T47D (cell line): ENCODE results near the gene CASTOR2.
A peak's percentile ranks its signal among the peaks of the same experiment; 100 is the strongest.
"Not testable (repeated sequence)": the region's sequence is repeated elsewhere in the genome, so short reads cannot be mapped to it uniquely, and the experiment has no call there.

ENCODE experiments used
- DNase-seq, 2 experiments: peaks; one replicate each; pipeline versions ENCODE4 v3.0.0 to v3.0.0-alpha.2; 2011 to 2012; ENCODE audit warnings: low read depth in 1 of 2, low spot score in 1 of 2
- JUND ChIP-seq: IDR thresholded peaks from 2 replicates; pipeline ENCODE4 v1.6.1; 2012; ENCODE audit warnings: low read depth
- in situ Hi-C: cut with HindIII; loops from 2 replicates; pipeline ENCODE4 v1.10.0; 2016; ENCODE audit warnings: low sequenced_read_pairs, low pct_unique_long_range_greater_than_20kb

CASTOR2 gene

DNA sequence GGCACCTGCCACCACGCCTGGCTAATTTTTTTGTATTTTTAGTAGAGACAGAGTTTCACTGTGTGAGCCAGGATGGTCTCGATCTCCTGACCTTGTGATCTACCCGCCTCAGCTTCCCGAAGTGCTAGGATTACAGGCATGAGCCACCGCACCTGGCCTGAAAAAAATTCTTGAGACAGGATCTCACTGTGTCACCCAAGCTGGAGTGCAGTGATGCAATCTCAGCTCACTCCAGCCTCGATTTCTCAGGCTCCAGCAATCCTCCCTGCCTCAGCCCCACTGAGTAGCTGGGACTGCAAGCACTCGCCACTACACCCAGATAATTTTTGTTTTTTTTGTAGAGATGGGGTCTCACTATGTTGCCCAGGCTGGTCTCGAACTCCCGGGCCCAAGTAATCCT is 13.0 kb downstream of the CASTOR2 start:
- DNase-seq, in situ Hi-C loops: not testable (repeated sequence)

GRCh38 chr7:74988436-74988835 is 23.9 kb downstream of the CASTOR2 start:
- not testable (repeated sequence) for DNase-seq

DNA sequence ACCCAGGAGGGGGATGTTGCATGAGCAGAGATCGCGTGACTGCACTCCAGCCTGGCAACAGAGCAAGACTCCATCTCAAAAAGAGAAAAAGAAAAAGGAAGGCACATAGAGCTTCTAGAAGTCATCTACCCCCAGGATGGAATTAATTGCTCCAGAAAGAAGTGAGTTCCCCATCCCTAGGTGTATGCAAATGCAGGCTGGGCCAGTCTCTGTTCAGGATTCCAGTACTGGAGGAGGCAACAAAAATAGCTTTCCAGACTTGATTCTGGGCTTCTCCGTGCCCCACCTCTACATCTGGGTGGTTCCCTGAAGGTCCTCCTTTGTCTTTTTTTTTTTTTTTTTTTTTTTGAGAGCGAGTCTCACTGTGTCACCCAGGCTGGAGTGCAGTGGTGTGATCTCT is 28.6 kb downstream of the CASTOR2 start:
- TF ChIP-seq JUND = no peak
- in situ Hi-C loops = no loop called here
- DNase-seq = no peak

More at GRCh38 chr7:74988436-74988835, 23.9 kb downstream of the CASTOR2 start:
- in situ Hi-C loops = not testable (repeated sequence)

GRCh38 chr7:74994869-74995543 is 30.5 kb downstream of the CASTOR2 start:
- in situ Hi-C loops, DNase-seq: not testable (repeated sequence)

DNA sequence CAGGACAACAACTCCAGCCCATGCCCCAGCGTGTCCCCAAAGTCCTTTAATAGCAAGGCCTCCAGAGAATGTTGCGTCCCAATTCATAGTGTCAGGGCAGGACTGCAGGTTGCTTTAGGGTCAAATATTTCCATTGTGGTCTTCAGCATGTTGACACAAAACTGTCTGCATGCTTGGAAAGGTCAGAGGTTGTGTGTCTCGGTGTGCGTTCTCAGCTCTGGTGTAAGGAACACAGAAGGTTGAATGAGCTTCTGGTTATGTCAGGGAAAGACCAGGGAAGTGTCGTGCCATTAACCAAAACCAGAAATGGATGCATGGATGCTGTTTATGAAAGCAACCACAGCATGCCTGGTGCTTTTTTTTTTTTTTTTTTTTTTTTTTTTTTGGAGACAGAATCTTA is 31.9 kb downstream of the CASTOR2 start:
- DNase-seq = peak in 1 of 2 experiments; percentile 69
- in situ Hi-C loops = not testable (repeated sequence)

GRCh38 chr7:74997811-74998210 is 33.3 kb downstream of the CASTOR2 start:
- DNase-seq, in situ Hi-C loops: not testable (repeated sequence)

DNA sequence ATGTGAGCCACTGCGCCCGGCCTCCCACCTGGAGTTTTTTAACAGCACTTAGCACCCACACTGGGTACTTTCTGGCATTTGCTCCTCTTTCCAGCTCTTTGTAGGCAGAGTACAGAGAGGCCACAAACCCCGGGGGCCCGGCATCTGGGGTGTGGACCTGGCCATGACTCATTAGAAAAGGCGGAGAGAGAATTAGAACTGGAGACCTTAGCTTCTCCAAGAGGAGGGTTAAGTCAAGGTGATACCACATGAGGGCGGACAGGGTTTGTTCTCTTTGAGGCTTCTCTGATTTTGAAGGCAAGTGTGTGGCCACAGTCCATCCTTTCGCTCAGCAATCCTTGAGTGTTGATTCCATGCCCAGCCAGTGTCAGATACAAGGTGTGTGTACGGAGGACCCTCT is 36.9 kb downstream of the CASTOR2 start:
- DNase-seq, in situ Hi-C loops: not testable (repeated sequence)

GRCh38 chr7:75010036-75010435 is 45.5 kb downstream of the CASTOR2 start:
- TF ChIP-seq JUND = no peak
- DNase-seq = no peak
- in situ Hi-C loops = no loop called here

DNA sequence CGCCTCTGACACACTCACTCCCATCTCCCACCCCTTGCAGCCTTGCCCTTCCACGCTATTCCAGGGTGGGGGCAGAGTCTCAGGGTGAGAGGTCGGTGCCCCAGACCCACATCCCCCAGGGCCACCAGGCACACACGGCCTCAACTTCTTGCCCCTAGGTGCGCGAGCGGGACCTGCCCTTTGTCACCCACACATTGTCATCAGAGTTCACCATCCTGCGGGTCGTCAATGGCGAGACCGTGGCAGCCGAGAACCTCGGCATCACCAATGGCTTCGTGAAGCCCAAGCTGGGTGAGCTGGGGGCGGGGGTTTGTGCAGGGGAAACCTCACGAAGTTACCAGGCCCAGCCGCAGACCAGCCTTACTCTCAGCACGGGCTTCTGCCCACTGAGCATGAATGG is 53.3 kb downstream of the CASTOR2 start:
- in situ Hi-C loops = no loop called here
- DNase-seq = no peak
- TF ChIP-seq JUND = no peak

- DNase-seq = no peak
Observed at GRCh38 chr7:75018570-75019364, 54.3 kb downstream of the CASTOR2 start.

DNA sequence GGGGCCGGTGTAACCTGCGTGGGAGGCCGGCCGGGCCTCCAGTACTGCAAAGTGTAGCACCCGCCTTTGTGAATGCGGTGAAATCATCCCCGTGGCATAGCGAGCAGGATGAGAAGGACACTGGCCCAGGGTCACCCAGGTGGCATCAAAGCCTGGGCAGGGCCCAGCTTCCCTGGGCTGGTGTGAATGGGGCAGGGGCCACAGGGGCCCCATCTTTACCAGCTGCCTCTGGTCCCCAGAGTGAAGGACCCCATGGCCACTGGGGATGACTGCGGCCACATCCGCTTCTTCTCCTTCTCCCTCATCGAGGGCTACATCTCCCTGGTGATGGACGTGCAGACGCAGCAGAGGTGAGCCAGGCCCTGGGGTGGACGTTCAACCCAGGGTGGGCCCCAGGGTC is 55.3 kb downstream of the CASTOR2 start:
- in situ Hi-C loops = no loop called here
- no peak for TF ChIP-seq JUND

More at GRCh38 chr7:75018570-75019364, 54.3 kb downstream of the CASTOR2 start:
- in situ Hi-C loops = no loop called here
- TF ChIP-seq JUND = no peak

GRCh38 chr7:75024922-75025321 is 60.4 kb downstream of the CASTOR2 start:
- no peak for DNase-seq
- in situ Hi-C loops = no loop called here
- no peak for TF ChIP-seq JUND

More for the DNA sequence above, 55.3 kb downstream of the CASTOR2 start:
- no peak for DNase-seq

DNA sequence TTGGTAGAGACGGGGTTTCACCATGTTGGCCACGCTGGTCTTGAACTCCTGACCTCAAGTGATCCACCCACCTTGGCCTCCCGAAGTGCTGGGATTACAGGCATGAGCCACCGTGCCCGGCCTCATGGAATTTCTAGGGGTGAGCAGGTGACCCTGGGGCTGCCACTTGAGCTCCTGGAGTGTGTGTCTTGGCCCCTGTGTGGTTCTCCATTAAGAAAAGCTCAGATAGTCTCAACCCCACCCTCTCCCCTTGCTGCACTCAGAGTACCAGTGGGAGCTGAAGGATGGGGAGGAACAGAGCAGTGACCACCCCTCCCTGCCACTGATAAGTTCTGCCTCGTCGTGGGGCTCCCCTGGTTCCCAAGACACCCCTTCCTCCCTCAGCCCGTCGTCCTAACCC is 63.8 kb downstream of the CASTOR2 start:
- in situ Hi-C loops = no loop called here
- no peak for DNase-seq
- no peak for TF ChIP-seq JUND

- TF ChIP-seq JUND = no peak
- in situ Hi-C loops = no loop called here
- no peak for DNase-seq
Observed at GRCh38 chr7:75033064-75033463, 68.6 kb downstream of the CASTOR2 start.
